ENCODE measurements around the gene HYAL3.

The HYAL3 gene, protein sequence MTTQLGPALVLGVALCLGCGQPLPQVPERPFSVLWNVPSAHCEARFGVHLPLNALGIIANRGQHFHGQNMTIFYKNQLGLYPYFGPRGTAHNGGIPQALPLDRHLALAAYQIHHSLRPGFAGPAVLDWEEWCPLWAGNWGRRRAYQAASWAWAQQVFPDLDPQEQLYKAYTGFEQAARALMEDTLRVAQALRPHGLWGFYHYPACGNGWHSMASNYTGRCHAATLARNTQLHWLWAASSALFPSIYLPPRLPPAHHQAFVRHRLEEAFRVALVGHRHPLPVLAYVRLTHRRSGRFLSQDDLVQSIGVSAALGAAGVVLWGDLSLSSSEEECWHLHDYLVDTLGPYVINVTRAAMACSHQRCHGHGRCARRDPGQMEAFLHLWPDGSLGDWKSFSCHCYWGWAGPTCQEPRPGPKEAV

GRCh38 chr3:50298836-50299637 is at the start of gene HYAL3, which contains the start of gene NAA80:
HYAL3 (minus strand) TSS chr3:50299405; CDS start chr3:50295602, 3,803 bp downstream.
NAA80 (minus strand) TSS chr3:50299405; CDS start chr3:50297463, 1,942 bp downstream.
- peak; percentile 100 for DNase-seq (ENCODE audit: low spot score)

DNA sequence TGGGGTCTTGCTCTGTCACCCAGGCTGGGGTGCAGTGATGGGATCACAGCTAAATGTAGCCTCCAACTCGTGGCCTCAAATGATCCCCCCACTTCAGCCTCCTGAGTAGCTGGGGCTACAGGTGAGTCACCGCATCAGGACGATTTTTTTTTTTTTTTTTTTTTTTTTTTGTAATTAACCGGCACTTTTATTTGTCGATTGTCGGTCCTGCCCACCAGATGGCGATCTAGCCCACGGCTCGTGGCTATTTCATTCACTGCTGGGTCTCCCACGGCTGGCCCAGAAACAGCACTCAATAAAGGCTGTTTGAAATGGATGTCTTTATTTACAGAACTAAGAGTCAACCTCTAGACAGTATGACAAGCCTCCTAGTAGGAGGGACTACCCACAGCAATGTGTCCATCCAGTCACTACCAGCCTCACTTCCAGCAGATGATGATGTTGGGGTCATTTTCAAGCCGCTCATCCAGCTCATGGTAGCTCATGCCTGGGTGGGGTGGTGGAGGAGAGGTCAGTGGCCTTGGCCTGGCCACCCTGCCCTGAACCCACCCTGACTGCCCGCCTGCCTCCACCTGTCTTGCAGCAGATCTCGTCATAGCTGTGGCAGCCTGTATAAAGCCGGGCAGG is 48.1 kb upstream of the HYAL3 start:
- peak; percentile 83 for DNase-seq (ENCODE audit: low spot score)

- peak; percentile 80 for DNase-seq (ENCODE audit: low spot score)
These were observed 46.5 kb upstream of the HYAL3 start, which contains the start of gene ZMYND10 for GRCh38 chr3:50345586-50346234. ZMYND10 (minus strand) TSS chr3:50345732; CDS start chr3:50345579, 153 bp downstream.

- no peak for DNase-seq (ENCODE audit: low spot score)
These were observed 45.8 kb upstream of the HYAL3 start for GRCh38 chr3:50345008-50345407.

DNA sequence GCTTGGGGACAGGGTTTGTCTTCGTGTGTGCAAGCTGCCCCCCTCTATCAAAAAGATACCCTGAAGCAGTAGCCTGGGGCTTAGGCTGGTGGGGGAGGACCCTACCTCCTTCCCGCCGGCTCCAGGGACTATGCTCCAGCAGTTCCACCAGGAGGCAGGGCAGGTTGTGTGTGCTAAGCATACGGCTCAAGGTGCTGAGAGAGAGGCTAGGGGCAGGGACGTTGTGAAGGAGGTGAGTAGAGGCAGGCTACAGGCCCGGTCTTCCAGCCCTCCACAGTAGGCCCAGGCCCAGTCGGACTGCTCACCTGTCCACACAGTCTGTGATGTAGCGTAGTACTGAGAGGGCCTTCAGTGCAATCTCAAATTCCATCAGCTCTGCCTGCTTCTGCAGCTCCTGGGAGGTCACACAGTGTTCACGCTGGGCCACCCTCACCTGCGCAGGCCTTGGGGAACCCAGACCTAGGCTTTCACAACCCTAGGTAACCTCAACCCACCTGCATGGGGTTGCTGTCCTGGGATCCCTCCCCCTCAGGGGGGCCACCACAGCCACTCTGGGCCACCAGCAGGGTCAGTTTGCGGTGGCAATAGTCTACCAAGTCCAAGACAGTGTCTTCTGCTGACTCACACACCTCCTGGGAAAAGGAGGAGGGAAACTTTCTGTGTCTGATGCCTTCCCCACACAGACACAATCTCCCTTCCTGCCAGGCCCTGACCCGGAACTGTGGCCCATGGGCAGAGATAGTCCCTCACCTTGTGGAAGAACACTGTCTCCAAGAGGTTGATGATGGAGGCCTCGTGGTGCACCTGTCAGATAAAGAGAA is 43.8 kb upstream of the HYAL3 start:
- no peak for DNase-seq (ENCODE audit: low spot score)

DNA sequence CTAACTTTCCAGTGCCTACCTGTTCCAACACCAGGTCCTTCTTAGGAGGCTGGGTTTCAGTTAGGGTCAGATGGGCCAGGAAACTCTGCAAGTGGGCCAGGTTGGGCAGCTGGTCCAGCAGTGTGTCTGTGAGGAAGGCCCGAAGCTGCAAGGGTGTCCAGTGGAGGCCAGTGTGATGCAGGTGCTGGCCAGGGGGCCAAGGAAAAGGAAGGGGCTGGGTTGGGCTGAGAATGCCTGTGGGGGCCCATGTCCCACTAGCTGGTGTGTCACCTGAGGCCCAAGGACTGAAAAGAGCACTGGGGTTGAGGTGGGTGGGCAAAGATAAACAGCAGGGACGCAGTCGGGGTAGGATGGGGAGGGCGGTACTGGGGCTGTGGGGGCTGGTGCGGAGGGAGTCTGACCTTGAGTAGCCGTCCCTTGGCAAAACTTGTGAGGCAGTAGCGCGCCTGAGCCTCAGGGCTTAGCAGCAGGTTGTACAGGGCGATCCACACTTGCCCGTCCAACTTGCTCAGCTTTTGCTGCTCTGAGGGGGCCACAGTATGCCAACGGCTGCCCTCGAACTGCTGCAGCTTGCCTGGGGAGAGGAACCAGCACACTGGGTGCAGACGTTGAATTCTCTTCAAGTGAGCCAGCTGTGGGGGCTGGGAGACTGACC is 42.9 kb upstream of the HYAL3 start:
- DNase-seq (ENCODE audit: low spot score): no peak

DNA sequence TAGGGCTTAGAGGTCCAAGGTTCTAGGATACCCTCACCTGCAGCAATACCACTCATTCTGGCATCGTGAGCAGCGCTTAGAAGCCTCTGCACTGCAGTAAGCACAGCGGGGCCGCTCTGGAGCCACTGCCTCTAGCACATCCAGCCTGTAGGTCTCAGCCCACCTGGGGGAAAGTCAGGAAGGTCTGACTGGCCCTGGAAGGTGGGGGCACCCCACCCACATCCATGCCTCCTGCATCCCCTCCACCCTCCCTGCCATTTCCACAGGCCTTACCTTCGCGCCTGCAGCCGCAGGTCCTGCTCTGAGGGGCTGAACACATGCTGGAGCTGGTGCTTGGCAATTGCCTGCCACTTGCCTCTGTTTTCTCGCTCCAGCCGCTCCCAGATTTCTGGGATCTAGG is 42.3 kb upstream of the HYAL3 start:
- DNase-seq (ENCODE audit: low spot score): no peak

DNA sequence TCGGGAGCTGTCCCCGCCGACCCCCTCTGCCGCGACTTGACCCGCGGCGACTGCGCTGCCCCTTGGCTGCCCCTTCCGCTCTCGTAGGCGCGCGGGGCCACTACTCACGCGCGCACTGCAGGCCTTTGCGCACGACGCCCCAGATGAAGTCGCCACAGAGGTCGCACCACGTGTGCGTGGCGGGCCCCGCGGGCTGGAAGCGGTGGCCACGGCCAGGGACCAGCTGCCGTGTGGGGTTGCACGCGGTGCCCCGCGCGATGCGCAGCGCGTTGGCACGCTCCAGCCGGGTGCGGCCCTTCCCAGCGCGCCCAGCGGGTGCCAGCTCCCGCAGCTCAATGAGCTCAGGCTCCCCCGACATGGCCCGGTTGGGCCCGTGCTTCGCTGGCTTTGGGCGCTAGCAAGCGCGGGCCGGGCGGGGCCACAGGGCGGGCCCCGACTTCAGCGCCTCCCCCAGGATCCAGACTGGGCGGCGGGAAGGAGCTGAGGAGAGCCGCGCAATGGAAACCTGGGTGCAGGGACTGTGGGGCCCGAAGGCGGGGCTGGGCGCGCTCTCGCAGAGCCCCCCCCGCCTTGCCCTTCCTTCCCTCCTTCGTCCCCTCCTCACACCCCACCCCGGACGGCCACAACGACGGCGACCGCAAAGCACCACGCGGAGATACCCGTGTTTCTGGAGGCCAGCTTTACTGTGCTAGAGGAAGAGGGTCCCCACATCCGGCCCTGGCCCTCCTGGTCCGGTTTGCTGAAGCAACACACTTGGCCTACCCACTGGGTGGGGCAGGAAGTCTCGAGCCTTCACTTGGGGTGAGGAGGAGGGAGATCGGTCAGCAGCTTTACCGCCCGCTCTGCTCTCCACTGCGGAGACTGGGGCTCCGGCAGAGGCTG is 41.5 kb upstream of the HYAL3 start, which contains the start of gene RASSF1:
Gene RASSF1 (minus strand): TSS at position 389 of the 882 bp plus-strand sequence. CDS start 31 bp downstream, at position 358.
- DNase-seq (ENCODE audit: low spot score): peak; percentile 77

GRCh38 chr3:50340147-50340447 is 40.9 kb upstream of the HYAL3 start:
- DNase-seq (ENCODE audit: low spot score): peak; percentile 32

- DNase-seq (ENCODE audit: low spot score): no peak
These were observed 40.4 kb upstream of the HYAL3 start for GRCh38 chr3:50339485-50340146.

GRCh38 chr3:50338965-50339364 is 39.8 kb upstream of the HYAL3 start:
- DNase-seq (ENCODE audit: low spot score): no peak

GRCh38 chr3:50337175-50337861 is 38.1 kb upstream of the HYAL3 start:
- peak; percentile 91 for DNase-seq (ENCODE audit: low spot score)

GRCh38 chr3:50336452-50337174 is 37.4 kb upstream of the HYAL3 start:
- no peak for DNase-seq (ENCODE audit: low spot score)

DNA sequence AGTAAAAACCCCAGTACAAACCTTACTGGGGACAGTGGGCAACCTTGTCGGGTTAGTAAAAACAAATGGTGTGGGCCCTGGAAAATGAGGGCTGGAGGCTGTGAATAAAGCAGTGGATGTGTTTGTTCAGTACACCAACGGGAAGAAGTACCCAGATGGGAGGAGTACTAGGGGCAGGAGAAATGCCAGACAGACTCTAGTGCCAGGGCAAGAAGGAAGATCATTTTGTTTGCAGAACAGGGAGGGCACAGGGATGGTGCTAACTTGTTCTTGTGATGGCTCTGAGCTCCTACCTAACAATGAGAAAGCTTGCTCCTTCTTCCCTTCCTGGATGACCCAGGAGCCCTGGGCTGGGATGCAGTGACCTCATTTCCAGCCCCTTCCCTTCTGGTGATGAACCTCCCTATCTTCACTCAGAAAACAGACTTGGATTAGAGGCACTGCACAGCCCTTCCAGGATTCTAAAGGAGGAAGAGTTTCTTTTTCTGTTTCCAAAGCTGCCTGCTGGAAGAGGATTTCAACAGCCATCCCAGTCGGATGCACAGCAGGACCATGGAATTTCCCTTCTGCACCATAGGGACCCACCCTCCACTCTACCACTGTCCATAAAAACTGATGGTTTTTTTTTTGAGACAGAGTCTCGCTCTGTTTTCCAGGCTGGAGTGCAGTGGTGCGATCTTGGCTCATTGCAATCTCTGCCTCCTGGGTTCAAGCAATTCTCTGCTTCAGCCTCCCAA is 35.3 kb upstream of the HYAL3 start:
- no peak for DNase-seq (ENCODE audit: low spot score)

DNA sequence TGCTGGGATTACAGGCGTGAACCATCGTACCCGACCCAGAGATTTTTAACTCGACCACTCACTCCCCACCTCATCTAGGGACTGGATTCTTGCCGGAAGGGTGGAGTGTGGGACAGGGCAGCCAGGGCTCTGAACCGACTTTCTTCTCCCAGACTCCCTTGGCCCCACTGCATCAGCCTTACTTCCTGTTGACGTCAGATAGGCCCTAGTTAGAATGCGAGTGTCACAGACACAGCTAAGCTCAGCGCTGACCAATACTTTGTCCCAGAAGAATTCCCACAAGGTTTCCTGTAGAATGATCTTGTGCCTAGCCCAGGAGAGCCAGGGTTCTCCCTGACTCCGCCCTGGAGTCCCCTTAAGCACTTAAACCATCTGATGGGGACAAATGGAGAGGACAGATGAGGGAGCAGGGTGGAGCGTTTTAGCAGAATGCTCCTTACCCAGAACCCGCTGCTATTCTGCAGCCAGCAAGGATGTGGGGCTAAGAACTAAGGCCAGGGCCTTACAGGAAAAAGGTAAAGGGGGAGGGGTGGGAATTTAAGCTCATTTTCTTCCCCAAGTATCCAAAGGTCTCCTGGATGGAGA is 34.6 kb upstream of the HYAL3 start:
- DNase-seq (ENCODE audit: low spot score): no peak

- no peak for DNase-seq (ENCODE audit: low spot score)
These were observed 32.2 kb upstream of the HYAL3 start for GRCh38 chr3:50331364-50331907.

Data from hematopoietic multipotent progenitor cell treated with erythropoietin and hydrocortisone succinate and interleukin-3 and kit ligand, for 15 days (in vitro differentiated cells).